ENCODE results near the gene FAM83G.

FAM83G gene

GRCh38 chr17:18986541-18987229 is 17.9 kb downstream of the FAM83G start:
- no peak for DNase-seq

DNA sequence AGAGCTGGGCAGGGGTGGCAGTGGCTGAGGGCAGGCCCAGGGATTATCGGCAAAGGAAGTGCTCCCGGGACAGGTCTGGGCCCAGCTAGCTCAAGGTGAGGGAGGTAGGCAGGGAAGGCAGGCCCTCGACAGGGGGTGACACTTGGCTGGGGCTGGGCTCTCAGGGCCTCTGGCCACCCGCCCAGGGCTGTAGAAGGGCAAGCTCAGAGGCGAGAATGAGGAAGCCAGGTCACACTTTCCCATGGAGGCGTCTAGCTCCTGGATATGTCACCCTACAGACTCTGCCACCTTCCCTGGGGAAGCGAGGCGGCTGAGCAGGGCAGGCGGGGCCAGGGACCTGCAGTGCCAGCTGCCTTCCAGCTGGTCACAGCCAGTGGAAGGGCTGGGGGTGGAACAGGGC is 19.1 kb downstream of the FAM83G start:
- DNase-seq: no peak

- no peak for DNase-seq
Observed at GRCh38 chr17:18984273-18985114, 20.1 kb downstream of the FAM83G start.

DNA sequence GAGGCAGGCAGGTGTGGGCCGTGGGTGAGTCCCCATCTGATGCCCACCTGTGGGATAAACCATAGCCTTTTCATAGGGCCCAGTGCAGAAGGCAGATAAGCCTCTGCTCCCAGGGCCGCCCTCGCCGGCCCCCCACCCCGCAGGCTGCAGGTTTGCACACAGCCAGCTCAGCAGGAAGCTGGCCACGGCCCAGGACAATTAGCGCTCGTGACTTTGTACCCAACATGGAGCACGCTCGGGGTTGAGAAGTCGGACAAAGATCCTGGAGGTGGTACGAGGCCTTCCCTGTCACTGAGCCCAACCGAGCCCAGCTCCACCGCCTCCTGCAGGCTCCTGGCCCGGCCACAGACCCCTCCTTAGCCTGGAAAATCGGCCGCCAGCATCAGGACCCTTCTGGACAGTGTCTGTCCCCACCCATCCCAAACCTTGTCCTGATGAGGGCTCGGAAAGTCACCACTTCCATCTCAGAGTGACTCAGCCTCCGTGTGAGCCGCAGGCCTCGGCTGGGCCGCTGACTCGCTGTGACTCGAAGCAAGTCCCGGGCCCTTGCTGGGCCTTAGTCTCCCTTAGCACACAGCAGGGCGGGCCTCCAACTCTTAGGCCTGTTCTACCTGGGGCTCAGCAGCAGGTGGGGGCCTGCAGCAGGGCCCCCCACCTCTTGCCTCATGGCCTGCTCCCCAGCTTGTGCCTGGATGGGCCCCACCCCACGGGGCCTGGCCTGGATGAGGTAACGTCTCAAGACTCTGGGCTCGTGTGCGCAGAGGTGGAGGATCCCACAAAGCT is 22.7 kb downstream of the FAM83G start:
- DNase-seq: peak in 1 of 2 experiments; percentile 33

GRCh38 chr17:18981335-18981641 is 23.3 kb downstream of the FAM83G start:
- DNase-seq: no peak

DNA sequence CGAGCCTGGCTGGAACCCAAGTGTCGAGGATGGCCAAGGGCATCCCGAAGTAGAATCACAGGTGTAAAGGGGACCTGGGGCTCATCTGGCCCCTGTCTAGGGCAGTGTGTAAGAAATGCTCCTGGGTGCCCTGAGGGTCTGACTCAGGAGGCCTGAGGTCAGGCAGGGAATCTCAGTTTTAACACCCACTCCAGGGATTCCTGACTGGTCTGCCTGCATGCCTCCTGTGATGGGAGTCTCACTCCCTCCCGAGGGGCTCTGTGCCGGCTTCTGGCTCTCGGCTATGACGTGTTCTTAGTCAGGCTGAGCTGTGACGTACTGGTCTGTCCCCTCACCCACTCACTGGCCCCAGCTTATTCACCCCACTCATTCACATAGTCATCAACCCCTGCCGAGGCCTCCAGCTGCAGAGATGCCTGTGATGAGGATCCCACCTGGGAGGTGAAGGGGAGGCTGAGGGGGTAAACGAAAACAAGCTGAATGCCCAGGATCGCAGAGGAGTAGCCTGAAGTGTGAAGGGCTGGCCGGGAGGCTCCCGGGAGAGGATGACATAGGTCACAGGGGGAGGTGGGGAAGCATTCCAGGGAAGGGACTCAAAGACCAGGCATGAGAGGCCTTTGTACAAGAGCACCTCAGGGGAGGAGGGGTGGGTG is 23.8 kb downstream of the FAM83G start:
- no peak for DNase-seq

DNA sequence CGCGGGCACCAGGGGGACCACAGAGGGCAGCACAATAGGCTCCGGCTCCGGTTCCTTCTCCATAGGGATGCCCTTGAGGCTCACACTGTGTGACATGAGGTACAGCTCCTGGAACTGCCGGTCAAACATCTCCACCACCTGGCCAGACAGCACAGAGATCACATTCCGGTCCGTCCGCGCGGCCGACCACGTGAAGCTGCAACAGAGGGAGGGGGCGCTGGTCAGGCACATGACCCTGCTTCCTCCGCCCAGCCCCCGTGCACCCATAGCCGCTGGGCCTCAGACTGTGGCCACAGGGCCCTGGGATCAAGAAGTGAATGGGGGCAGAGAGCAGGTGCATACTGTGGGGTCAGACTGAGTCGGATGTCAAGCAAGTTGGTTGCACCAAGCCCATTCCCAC is 25.9 kb downstream of the FAM83G start:
- no peak for DNase-seq

DNA sequence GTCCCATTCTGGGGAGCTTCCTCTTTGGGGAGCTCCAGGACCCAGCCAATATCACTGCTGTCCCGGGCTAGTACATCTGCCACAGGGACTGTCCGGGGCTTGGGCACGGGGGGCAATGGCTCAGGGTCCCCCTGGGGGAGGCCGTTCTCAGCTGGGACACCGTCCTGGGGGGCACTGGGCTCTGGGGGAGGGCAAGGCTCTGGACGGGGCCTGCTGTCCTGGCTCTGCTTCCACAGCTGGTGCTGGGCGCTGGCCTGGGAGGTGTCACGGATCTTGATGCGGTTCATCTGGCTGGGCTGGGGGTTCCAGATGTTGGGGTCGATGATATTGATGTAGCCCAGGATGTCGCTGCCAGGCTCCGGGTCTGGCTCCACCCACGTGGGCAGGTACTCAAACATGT is 26.5 kb downstream of the FAM83G start:
- DNase-seq: no peak

DNA sequence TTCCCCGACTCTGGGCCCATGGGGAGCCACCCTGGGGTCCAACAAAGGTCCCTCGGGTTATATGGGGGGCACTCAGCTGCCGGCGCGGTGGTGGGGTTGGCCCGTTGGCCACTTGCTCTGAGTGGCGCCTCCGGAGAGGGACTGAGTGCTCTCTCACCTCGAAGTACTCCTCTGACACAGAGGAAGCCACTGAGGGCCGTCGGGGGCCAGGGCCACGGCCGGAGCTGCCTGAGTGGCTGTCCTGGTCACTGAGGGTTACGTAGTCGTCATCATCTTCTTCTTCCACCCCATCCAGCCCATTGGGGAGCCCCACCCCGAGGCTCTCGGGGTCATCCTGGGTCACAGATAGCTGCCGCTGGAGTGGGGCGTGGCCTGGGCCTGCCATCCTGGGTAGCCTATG is 26.9 kb downstream of the FAM83G start:
- DNase-seq: no peak

DNA sequence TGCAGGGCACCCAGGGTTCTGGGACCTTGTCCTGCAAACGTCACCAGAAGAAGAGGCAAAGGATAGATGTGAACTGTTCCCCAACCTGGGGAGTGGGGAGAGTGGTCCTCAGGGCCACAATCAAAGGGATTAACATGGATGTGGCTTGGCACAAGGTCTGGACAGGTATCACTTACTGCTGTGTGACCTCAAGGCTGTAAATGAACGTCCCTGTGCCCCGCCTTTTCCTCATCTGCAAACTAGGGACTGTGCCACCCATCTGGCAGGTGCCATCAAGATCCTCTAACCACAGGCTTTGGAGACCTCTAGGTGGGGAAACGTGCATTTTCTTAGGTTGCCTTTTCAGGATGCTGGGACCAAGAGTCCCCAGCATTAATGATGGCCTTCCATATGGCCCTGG is 27.5 kb downstream of the FAM83G start:
- no peak for DNase-seq

DNA sequence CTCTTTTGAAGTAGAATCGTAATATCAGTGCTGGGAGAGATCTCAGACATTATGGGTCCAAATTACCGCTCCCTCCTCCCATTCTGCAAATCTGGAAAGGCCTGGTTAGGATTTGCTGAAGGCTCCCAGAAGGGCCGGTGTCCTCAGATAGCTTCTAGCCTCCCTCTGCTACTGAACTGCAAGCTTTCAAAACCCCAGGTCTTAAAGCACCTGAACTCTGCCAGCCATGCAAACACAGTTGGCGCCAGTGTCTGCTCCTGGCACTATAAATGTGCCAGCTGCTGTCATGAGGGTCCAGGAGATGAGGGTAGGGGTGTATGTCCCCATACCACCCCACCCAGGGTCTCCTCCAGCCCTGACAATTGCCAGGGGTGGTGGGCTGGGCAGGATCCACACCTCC is 28.4 kb downstream of the FAM83G start:
- DNase-seq: no peak

- no peak for DNase-seq
Observed at GRCh38 chr17:18975597-18975996, 29.0 kb downstream of the FAM83G start.

GRCh38 chr17:18974407-18975149 is 30.0 kb downstream of the FAM83G start:
- peak; percentile 40 to 56 for DNase-seq

DNA sequence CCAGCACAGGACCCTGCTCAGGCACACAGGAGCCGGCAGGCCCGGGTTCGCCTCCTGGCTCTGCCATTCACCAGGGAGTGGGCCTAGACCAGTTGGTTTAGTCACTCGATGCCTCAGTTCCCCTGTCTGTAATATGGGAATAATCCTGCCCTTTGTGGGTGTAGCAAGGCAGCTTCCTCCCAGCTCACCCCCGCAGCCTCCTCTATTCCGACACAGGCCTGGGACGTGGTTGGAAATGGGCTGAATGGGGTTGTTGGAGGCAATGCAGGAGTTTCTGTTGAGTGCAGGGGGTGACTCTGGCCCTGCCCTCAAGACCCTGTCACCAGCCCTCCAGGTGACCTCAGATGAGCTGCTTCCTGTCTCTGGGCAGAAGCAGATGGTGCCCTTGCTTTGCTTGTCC is 32.8 kb downstream of the FAM83G start:
- no peak for DNase-seq

GRCh38 chr17:18970582-18971480 is 33.7 kb downstream of the FAM83G start:
- DNase-seq: no peak

DNA sequence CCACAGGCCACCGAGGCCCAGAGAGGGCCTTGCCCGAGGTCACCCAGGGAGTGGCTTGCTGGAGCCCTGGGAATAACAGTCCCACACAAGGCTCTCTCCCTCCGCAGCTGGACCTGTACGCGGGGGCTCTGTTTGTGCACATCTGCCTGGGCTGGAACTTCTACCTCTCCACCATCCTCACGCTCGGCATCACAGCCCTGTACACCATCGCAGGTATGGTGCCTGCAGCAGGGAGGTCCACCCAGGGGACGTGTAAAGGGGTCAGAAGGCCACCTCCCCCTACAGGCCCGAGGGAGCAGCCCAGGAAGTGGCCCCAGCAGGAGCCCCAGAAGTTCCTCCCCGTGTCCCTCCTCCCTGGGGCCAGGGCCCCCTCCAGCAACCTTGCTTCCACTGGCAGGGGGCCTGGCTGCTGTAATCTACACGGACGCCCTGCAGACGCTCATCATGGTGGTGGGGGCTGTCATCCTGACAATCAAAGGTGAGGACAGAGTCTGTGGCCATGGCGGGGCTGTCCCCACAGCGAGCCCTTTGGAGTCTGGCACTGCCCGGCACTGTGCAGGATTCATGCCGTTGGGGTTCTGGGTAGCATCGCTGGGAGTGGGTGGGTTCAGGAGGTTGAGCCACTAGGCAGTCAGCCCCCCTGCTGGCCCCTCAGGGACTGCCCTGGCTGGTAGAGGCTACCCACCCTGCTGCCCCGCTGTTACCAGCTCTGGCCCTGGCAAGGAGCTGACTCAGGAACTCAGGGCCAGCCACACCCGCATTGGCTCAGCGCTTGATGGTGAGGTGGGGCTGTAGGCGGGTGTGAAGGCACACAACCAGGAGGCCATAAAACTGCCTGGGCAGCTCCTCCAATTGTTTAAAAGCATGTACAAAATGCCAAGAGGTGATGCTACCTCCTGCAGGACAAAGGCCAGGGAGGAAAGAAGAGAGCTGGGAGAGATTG is 35.3 kb downstream of the FAM83G start:
- no peak for DNase-seq

GRCh38 chr17:18968345-18968744 is 36.2 kb downstream of the FAM83G start:
- no peak for DNase-seq

GRCh38 chr17:18967916-18968315 is 36.6 kb downstream of the FAM83G start:
- no peak for DNase-seq

GRCh38 chr17:18966831-18967624 is 37.5 kb downstream of the FAM83G start:
- DNase-seq: no peak

All from activated CD4-positive, alpha-beta T cell treated with anti-CD3 and anti-CD28 coated beads, Interleukin-2, amount 50 U/mL, for 48 hours (primary cell).